Amygdala (tissue), 56 donors: ENCODE results near the gene IQCM.

Source experiments
- DNase-seq, 56 donors: peaks; one replicate each; lab custom pipeline; 2025; lab: John Stamatoyannopoulos, UW

IQCM gene

DNA sequence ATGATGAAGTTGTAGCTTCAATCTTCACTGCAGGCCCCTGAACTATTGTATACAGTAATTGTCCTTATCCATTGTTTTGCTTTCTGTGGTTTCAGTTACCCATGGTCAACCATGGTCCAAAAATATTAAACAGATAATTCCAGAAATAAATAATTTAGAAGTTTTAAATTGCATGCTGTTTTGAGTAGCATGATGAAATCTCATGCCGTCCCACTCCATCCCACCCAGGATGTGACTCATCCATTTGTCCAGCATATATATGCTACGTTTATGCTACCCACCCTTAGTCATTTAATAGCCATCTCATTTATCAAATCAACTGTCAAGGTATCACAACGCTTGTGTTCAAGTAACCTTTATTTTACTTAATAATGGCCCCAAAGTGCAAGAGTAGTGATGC is 34.5 kb downstream of the IQCM start:
- no peak for DNase-seq

DNA sequence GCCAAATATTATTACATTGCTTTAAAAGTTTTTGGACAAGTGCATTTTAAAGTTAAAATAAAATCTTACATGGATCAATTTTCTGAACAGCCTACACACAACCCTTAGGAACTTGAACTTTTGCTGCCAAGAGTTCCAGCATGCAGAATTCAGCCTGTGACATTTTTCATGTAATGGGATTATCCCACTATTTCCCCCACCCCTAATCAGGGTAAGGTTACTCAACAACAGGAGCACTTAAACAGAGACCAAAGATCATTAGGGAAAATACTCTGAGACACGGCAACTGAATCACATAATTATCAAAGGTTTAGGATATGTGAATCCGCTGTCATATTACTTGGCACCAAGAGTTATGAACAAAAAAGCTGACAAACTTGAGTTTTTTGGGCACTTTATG is 47.2 kb downstream of the IQCM start:
- DNase-seq, result no peak

DNA sequence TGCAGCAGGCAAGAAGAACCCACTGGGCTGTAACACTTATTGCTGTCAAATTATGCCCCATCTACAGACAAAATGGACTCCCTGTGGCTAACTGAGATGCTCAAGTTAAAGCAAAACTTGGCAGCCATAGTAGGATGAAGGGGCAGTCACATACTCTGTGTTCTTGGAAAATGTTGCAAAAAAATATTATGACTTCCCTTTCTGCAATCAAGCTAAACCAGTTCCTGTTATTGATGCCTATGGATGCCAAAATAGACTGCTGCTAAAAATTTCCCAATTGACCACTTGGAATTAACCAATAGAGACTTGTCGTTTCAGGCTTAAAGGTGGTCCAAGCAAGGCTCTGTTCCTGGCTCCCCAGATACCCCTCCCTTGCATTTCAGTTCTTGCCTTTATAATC is 49.5 kb downstream of the IQCM start:
- no peak for DNase-seq

DNA sequence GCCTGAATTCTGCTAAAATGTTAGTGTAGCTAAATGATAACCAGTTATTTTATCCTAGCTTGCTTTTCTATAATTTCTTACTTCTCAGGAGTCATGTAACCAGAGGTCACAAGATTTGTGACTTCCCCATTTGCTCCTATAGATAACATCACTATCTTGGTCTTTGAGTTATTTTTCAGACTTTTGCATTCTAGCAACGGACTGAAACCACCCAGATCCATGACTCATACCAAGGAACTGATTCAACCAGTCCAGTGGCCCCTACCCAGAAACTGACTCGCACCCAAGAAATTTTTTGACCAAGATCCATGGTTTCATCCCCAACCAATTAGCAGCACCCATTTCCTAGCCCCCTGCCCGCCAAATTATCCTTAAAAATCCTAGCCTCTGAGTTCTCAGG is 50.0 kb downstream of the IQCM start:
- no peak for DNase-seq

DNA sequence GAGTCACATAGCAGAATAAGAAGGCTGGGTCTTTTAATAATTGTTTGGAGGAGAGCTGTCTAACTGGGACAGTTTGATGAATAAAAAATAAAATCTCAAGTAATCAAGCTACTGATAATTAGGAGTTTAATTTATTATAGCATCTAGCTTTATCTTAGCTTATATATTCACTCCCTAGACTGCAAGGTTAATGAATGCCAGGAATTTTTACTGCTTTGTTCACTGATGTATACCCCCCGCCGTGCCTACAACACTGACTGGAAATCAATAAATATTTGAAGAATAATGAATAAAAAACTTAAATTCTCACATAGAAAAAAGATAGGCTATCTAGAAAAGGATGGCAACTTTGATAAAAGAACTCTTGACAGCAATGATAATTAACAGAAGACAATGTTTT is 59.7 kb downstream of the IQCM start:
- no peak for DNase-seq

DNA sequence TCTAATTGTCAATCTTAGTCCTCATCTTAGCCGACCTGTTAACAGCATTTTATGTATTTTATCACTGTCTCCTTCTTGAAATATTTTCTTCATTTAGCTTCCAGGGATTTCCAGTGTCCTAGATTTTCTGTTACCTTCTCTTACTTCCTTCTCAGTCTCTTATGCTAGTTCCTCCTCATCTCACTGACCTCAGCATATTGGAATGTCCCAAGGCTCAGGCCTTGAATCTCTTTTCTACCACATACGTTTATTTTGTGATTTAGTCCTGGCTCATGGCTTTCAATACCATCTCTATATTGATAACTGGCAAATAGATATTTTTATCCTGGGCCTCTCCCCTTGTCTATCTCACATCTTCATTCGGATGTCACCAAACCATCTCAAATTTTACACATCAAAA is 61.1 kb downstream of the IQCM start:
- no peak for DNase-seq

DNA sequence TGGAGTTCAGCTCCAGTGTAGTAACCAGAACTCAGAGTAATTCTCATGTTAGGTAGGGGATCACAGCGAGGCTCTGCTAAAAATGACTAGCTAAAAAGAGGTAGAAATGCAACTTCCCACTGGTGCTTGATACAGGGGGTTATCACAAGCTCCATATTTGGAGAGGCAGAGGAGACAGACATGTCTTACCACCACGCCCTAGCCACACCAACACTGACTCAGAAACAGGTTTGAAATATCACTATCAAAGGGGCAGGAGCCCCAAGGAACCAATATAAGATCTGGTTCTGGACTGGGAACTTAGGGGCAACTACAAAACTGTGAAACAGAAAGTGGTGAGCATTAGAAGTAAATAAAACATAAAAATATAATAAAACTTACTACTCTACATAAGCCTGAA is 62.9 kb downstream of the IQCM start:
- DNase-seq, result no peak

DNA sequence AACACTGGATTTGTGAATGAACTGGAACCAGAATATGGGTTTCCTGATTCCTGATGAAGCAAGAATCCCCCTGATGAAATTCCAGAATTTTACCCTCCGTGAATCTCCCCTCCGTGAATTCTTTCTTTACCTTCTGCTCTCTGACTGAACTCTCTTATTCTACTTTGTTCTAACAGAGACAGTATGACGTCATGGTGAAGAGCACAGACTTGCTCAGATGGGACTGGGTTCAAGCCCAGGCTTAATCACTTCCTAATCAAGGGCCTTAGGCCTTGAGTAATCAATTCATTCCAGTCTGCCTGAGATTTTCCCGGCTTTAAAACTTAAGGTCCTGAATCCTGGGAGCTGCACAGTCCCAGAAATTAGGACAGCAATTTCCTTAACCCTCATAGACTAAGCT is 64.5 kb downstream of the IQCM start:
- no peak for DNase-seq

DNA sequence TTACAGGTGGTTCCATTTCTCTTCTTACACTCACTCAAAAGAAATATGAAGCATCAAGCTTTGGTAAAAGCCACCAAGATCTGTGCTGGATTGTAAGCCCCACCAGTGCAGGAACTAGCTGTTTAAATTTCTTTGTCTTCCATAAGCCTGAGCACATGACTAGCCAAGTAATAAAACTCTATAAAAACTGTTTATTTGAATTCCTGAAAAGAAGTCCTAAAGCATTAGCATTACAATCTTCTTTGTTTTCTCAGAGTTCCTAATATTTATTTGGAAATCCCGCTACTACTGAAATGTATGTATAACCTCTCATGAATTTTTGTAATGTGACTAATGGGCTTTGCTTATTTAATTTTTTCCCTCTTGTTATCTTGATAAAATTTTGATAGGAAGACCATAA is 65.9 kb downstream of the IQCM start:
- no peak for DNase-seq

DNA sequence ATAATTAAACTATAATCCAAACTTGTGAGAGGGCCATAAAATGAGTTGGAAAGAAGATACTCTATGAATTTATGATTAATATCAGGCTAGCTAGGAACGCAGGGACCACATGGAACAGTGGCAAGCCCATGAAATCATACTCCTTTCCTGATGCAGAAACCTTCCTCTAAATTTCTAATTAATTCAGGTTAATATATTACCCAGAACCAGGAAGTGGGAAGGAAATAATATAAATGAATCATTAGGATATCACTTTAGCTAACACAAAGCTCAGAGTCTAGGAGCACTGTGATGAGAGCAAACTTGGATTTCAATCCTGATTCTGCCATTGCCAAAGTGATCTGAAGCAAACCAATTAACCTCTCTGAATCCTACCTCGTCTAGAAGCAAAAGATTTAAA is 68.0 kb downstream of the IQCM start:
- DNase-seq, result no peak

DNA sequence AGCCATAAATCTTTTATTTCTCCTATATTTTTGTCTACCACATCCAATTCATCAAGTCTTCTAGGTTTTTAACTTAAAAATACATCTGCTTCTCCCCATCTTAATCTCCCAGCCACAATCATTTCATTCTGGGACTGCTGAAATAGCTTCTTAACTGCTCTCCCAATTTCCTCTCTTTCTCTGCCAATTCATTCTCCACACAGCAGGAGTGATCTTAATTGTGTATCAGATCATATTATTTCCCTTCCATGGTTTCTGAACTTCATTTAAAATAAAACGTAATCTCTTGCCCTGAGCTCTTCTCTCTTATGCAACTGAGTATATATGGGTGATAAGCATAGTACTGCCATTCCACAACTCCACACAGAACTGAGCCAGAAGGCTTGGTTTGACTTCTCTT is 69.4 kb downstream of the IQCM start:
- no peak for DNase-seq

DNA sequence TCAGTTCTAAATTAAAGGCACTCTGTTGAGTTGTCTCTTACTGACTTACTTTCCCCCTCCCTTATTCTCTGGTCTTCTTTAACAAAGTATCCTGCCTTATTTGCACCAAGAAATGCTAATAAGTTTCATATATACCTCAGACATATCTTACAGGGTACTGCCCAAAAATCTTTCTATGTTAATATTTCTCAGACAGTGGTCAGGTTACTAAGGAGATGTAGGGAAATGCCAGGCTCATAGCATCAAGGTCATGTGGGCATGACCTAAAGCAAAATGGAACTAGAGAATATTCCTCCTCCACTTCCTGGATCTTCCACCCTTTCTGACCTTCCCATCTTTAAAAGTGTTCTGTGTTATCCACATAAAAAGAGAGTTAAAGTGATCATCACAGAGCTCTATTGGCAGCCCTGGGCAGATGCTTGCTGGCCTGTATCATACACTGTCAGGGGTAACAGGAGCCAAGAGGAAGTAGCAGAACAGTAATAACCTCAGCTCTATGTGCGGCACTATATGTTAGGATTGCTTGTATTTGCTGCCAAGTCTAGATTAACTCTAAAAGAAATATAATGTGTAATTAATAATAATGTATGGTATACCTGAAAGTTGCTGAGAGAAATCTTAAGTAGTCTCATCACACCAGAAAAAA is 74.3 kb downstream of the IQCM start:
- DNase-seq, result no peak

DNA sequence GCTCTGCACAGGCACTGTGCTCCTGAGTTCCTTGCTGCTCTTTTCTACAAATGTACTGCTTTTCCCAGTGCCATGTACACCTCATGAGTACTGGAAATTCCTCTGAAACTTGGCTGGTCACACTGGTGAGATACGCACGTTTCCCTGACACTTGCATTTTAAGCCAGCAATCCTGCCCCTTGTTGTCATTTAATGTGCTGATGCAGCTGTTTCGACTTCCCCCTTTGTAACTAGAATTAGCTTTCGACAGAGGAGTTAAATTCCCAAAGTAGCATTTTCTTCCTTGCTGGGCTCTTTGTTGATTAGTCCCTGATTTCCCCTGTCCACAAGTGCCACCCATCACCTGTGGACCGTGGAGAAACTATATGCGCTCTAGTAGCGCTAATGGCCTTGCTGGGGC is 77.5 kb downstream of the IQCM start:
- no peak for DNase-seq

DNA sequence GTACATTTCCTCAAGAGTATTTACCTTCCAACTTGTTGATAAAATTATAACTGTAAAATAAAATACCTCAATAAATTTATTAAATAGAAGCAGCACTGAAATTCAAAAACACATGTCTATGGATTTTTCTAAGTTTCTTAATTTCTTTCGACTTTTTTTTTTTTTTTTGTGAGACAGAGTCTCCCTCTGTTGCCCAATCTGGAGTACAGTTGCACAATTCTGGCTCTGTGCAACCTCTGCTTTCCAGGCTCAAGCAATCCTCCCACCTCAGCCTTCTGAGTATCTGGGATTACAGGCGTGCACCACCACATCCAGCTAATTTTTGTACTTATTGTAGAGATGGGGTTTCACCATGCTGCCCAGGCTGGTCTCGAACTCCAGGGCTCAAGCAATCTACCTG is 79.8 kb downstream of the IQCM start:
- DNase-seq, result no peak

DNA sequence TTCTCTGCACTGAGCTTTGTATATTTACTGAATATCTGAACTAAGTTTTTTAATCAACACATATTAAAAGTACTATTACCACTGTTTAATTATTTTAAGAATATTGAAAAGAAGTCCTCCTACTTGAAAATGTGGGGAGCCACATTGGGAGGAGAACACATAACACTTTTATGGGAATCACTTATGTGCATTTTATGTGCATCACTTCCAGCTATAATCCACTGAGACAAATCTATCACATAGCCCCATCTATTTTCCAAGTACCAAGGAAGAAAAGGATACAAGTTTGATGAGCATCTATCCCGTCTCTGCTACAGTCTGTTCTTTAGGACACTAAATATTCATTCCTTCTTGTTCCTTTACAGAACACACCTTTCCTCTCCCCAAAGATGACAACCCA is 87.2 kb downstream of the IQCM start:
- no peak for DNase-seq

DNA sequence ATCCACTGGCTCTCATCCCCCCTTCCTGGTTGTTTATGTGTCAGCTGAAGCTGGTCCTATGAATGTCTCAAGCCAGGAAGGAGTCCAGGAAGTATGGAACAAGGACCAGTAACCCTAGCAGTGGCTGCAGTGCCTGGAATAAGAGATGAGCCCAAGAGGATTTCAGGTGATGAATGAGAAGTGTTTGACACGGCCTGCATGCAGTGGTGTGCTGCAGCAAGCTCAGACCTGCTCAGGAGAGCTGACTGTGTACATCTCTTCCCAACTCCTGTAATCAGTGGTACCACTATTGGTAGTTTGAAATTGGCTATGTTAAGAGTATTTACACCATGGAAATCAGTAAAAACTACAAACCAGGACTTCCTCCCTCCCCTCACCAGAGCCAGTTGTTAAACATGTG is 88.0 kb downstream of the IQCM start:
- no peak for DNase-seq

DNA sequence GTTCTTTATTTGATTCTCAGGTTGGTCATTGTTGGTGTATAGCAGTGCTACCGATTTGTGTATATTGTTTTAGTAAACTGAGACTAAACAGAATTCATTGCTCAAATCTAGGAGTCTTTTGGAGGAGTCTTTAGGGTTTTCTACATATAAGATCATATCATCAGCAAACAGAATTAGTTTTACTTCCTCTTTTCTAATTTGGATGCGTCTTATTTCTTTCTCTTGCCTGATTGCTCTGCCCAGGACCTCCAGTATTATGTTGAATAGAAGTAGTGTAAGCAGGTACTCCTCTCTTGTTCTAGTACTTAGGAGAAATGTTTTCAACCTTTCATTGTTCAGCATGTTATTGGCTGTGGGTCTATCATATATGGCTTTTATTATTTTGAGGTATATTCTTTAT is 92.6 kb downstream of the IQCM start:
- no peak for DNase-seq

DNA sequence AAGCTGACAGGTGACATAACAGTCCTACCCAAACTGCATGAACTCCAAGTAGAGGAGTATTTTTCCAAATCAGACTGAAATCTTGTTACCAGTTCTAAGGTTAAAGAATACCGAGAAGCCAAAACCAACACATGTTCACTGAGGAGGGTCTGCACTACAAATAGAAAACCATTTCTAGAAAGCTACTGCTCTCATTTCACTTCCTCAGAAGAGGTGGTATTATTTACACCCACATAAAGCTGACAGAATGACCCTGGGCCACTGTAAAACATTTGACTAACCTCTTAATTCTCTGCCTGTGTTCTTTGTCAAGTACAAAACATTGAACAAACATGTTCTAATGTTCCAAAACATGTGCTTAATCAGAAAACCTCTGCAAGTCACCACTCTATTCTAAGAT is 95.8 kb downstream of the IQCM start:
- no peak for DNase-seq

DNA sequence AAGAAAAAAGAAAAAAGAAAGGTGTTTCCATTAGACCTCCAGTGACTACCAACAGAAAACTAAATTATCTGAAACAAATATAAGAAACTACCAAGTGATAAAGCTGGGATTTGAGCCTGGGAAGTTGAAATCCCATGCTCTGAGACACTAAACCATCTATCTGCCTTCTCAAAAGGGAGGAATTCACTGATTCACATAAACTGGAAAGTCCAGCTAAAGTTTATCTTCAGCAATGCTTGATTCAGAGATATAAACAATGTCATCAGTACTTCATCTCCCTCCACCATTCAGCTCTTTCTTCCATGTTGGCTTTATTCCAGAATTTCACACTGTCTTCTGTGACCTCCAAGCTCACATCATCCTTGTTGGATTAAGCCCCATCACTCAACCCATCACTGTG is 96.3 kb downstream of the IQCM start:
- DNase-seq, result no peak

DNA sequence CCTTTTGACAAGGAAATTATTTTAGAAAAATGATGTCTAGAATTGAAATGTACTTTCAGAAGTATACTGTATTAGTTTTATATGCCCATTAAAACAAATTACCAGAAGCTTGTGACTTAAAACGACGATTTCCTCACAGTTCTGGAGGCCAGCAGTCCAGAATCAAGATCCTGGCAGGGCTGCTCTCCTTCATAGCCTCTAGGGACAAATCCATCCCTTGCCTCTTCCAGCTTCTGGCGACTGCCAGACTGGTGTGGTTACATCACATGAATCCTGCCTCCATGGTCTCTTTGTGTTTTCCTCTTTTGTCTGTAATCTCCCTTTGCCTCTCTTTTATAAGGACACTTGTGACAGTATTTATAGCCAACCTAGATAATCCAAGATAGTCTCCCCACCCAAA is 97.1 kb downstream of the IQCM start:
- no peak for DNase-seq

DNA sequence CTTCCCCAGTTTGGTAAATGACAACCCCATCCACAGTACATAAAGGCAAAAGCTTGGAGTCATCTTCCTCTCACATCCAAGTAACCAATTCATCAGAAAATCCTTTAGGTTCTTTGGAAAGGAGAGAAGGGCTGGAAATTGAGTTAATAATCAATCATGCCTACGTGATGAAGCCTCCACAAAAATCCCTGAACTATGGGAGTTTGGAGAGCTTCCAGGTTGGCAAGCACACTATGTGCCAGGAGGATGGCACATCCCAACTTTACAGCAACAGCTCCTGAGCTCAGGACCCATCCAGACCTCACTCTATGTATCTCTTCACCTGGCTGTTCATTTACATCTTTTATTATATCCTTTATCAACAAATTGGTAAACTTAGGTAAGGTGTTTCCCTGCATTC is 98.9 kb downstream of the IQCM start:
- no peak for DNase-seq

DNA sequence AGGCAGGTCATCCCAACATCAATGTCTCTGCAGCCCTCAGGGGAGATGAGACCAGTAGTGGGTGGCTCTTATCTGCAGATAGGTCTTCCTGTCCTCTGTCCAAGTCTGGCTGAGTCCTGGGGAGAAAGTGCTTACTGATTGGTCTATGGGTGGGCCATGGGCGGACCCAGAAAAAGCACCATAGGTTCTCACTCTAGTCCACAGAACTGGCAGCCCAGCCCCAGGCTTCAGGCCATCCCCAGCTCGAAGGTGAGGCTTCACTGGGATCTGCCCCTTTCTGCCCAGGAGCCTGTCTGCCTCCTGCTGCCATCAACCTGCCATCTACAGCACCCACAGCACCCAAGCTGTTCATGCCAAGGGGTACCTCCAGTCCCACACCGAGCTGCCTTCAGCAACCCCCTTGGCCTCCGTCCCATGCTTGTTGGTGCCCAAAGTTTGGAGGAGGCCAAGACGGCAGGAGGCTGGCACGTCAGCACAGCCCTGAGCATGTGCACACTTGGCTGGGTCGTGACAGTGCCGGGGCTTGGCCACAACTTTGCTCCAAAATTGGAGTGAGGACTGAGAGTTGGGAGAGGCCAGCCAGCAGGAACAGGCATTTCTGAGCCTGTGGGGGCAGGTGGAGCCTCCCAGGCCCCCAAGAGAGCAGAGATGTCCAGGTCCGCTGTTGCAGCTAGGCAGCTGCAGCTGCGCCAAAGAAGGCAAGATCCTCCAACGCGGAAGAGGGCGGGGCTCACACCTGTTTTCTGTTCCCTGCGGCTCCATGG is 99.6 kb downstream of the IQCM start:
- DNase-seq, result no peak

DNA sequence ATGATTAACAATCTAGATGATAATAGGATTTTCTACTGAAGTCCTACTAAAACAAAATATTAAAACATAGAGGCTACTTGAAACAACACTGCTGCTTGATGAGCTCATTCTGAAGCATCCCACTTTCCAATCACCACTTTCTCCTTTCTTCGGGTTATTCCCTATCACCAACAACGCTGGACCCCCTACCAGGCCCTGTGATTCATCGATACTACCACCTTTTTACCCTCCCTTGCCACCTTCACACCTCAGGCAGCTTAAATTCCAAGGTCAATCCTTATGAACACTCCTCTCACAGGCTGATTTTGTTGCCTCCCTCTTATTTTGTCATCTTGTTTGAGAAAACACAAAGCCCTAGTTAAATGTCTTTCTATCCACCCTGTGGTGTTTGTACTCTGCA is 102.6 kb downstream of the IQCM start:
- DNase-seq, result no peak
